Measurements from ENCODE around the gene ZDHHC19.

DNA sequence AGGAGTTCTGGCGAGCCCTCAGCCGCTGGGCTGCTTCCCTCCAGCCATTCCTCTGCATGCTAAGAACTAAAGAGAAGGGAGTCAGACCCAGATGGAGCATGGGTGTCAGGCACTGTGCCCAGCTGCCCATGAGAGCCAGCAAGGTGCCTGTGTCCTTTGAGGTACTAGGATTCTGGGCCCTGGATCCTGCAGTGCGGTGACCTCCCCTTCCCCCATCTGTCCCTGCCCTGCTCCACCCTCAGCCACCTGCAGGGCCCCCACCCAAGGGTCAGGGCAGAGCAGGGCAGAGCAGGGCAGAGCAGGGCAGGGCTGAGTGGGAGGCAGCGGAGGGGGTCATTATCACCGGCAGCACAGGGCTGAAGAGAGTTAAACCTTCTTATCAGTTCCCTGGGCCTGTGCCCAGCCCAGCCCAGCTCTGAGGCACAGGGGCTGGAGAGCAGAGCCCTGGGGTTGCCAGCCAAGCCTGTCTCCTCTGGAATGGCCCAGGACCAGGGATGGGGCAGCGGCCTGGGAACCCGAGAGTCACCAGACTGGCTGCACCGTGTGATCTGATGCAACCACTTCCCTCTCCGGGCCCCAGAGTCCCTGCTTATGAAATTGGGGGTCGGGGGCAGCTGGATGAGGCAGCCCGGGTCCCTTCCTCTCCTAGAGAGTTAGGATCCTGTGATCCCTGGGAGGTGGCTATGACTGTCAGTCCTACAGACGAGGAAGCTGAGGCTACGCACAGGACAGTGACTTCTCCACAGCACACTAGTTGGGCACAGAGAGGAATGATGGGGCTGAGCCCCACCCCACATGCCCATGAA, 17.3 kb downstream of the ZDHHC19 start:
- TF ChIP-seq, protein P1, sequence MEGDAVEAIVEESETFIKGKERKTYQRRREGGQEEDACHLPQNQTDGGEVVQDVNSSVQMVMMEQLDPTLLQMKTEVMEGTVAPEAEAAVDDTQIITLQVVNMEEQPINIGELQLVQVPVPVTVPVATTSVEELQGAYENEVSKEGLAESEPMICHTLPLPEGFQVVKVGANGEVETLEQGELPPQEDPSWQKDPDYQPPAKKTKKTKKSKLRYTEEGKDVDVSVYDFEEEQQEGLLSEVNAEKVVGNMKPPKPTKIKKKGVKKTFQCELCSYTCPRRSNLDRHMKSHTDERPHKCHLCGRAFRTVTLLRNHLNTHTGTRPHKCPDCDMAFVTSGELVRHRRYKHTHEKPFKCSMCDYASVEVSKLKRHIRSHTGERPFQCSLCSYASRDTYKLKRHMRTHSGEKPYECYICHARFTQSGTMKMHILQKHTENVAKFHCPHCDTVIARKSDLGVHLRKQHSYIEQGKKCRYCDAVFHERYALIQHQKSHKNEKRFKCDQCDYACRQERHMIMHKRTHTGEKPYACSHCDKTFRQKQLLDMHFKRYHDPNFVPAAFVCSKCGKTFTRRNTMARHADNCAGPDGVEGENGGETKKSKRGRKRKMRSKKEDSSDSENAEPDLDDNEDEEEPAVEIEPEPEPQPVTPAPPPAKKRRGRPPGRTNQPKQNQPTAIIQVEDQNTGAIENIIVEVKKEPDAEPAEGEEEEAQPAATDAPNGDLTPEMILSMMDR (IDR thresholded peaks at IDR 0.05; ENCODE audit: borderline replicate concordance, extremely low read depth, low read length, poor library complexity, severe bottlenecking): no peak
- no peak for TF ChIP-seq EZH2 (IDR thresholded peaks at IDR 0.05; ENCODE audit: borderline replicate concordance, low read depth, low read length, severe bottlenecking)

Data from DND-41 (cell line).